ENCODE data around the gene C16orf87. TPM values are rescaled to one million over a fixed set of nuclear protein-coding genes. Genes with fewer than 3 reads are reported as not detected.

C16orf87 gene
- total RNA-seq, 1 donor from 2014 or later: 25.0 TPM

GRCh38 chr16:46793841-46794240 lies 37.1 kb downstream of the C16orf87 start:
- Histone ChIP-seq H3K79me2 (ENCODE audit: insufficient read depth, low read length) (no peaks in the 10 kb centered on the region), H3K4me1 (ENCODE audit: insufficient read depth, low read length) (peaks cover 6% of the 10 kb centered on the region), H3K9ac (ENCODE audit: low read length) (no peak overlapping the region), H3K27ac (ENCODE audit: low read depth, low read length) (no peak overlapping the region), H2AFZ (ENCODE audit: low read depth, low read length) (no peak overlapping the region), H3K27me3 (ENCODE audit: insufficient read depth, low read length) (no peaks in the 10 kb centered on the region), H3K4me3 (ENCODE audit: insufficient read depth, low read depth, low read length) (no peak overlapping the region), H4K20me1 (ENCODE audit: insufficient read depth, low read length) (no peaks in the 10 kb centered on the region), H3K9me3 (ENCODE audit: insufficient read depth, low read depth, low read length) (no peaks in the 10 kb centered on the region), H3K4me2 (ENCODE audit: low read length) (no peak overlapping the region), H3K36me3 (ENCODE audit: insufficient read depth, low read length) (no peaks in the 10 kb centered on the region)
- peaks cover 15% of the 10 kb centered on the region for H3K9me3 Mint-ChIP-seq (ENCODE audit: unreplicated experiment)
- TF ChIP-seq CTCF (IDR thresholded peaks at IDR 0.05; ENCODE audit: insufficient read depth, low read depth, low read length) (no peak), EZH2 (IDR thresholded peaks at IDR 0.05; ENCODE audit: insufficient read depth, low read length) (no peak)
- H3K27me3 Mint-ChIP-seq (ENCODE audit: low read depth, unreplicated experiment): no peaks in the 10 kb centered on the region
- H3K4me3 Mint-ChIP-seq (ENCODE audit: unreplicated experiment): no peak overlapping the region
- DNase-seq (ENCODE audit: low read depth) (no peak), FAIRE-seq (no peak)
- H3K36me3 Mint-ChIP-seq (ENCODE audit: low read depth, unreplicated experiment): peaks cover 23% of the 10 kb centered on the region
- H3K27ac Mint-ChIP-seq (ENCODE audit: unreplicated experiment): no peak overlapping the region
- H3K4me1 Mint-ChIP-seq (ENCODE audit: low read depth, unreplicated experiment): no peaks in the 10 kb centered on the region

- H4K20me1 ChIP-seq (ENCODE audit: insufficient read depth, low read length): no peaks in the 10 kb centered on the region
- DNase-seq (ENCODE audit: low read depth) (no peak), FAIRE-seq (no peak)
- no peaks in the 10 kb centered on the region for H3K79me2 ChIP-seq (ENCODE audit: insufficient read depth, low read length)
- Mint-ChIP-seq H3K27ac (ENCODE audit: unreplicated experiment) (no peak overlapping the region), H3K9me3 (ENCODE audit: unreplicated experiment) (peaks cover 11% of the 10 kb centered on the region), H3K4me3 (ENCODE audit: unreplicated experiment) (peak overlapping the region; percentile 29), H3K36me3 (ENCODE audit: low read depth, unreplicated experiment) (peaks cover 16% of the 10 kb centered on the region), H3K27me3 (ENCODE audit: low read depth, unreplicated experiment) (no peaks in the 10 kb centered on the region), H3K4me1 (ENCODE audit: low read depth, unreplicated experiment) (peaks cover 4% of the 10 kb centered on the region)
- H3K4me2 ChIP-seq (ENCODE audit: low read length): peak overlapping the region; percentile 82
- H3K9me3 ChIP-seq (ENCODE audit: insufficient read depth, low read depth, low read length): no peaks in the 10 kb centered on the region
- no peaks in the 10 kb centered on the region for H3K36me3 ChIP-seq (ENCODE audit: insufficient read depth, low read length)
- H3K27ac ChIP-seq (ENCODE audit: low read depth, low read length): peak overlapping the region; percentile 6
- H3K27me3 ChIP-seq (ENCODE audit: insufficient read depth, low read length): no peaks in the 10 kb centered on the region
- H3K4me3 ChIP-seq (ENCODE audit: insufficient read depth, low read depth, low read length): peak overlapping the region; percentile 50
- peak overlapping the region; percentile 75 for H3K9ac ChIP-seq (ENCODE audit: low read length)
- peaks cover 6% of the 10 kb centered on the region for H3K4me1 ChIP-seq (ENCODE audit: insufficient read depth, low read length)
- H2AFZ ChIP-seq (ENCODE audit: low read depth, low read length): peak overlapping the region; percentile 89
- no peak for TF ChIP-seq EZH2 (IDR thresholded peaks at IDR 0.05; ENCODE audit: insufficient read depth, low read length)
- TF ChIP-seq CTCF (IDR thresholded peaks at IDR 0.05; ENCODE audit: insufficient read depth, low read depth, low read length): no peak
Observed at GRCh38 chr16:46790599-46791270, 40.2 kb downstream of the C16orf87 start.

All from astrocyte (in vitro differentiated cells and primary cell).